Cardiac fibroblast (primary cell): ENCODE results near the gene ZNF396.
A peak's percentile ranks its signal among the peaks of the same experiment; 100 is the strongest.

Source experiments
- DNase-seq, 2 donors: peaks; one replicate each; pipeline versions ENCODE4 v3.0.0 to v3.0.0-alpha.2; 2010; ENCODE audit warnings: low read depth in 2 of 2
- H3K4me3 ChIP-seq, 2 donors: replicated peaks in 1 of 2; 1 replicate in 1 of 2; 2 replicates in 1 of 2; pipeline ENCODE4 v1.5.1; 2011; ENCODE audit warnings: low read depth in 2 of 2, low read length in 2 of 2, mild to moderate bottlenecking in 2 of 2, moderate library complexity in 1 of 2
- TF ChIP-seq, protein P1 (sequence below): IDR thresholded peaks from one replicate; pipeline ENCODE4 v1.5.1; 2011; ENCODE audit warnings: low read depth, mild to moderate bottlenecking, low read length, inconsistent platforms

ZNF396 gene

DNA sequence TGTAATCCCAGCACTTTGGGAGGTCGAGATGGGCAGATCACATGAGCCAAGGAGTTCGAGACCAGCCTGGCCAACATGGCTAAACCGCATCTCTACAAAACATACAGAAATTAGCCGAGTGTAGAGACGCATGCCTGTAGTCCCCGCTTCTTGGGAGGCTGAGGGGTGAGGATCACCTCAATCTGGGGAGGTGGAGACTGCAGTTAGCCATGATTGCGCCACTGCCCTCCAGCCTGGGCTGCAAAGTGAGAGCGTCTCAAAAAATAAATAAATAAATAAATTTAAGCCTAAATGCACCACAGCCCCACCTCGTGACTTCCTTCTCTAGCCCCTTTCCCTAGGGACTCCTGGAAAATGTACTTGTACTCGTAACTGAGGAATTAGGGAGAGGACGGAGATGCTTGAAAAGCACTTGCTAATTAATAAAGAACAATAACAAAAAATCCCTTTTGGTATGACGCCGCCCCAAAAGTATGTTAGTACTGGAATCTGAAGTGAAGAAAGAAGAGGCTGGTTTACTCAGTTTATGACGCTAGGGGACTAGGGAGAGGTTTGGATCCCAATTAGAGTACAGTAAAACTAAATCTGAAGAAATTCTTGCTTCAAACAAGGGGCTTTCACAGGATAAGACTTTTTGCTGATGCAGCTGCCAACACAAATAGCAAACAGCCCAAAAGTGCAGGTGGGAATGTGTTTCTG lies 887 bp upstream of the ZNF396 start:
- TF ChIP-seq, protein P1, sequence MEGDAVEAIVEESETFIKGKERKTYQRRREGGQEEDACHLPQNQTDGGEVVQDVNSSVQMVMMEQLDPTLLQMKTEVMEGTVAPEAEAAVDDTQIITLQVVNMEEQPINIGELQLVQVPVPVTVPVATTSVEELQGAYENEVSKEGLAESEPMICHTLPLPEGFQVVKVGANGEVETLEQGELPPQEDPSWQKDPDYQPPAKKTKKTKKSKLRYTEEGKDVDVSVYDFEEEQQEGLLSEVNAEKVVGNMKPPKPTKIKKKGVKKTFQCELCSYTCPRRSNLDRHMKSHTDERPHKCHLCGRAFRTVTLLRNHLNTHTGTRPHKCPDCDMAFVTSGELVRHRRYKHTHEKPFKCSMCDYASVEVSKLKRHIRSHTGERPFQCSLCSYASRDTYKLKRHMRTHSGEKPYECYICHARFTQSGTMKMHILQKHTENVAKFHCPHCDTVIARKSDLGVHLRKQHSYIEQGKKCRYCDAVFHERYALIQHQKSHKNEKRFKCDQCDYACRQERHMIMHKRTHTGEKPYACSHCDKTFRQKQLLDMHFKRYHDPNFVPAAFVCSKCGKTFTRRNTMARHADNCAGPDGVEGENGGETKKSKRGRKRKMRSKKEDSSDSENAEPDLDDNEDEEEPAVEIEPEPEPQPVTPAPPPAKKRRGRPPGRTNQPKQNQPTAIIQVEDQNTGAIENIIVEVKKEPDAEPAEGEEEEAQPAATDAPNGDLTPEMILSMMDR, result no peak
- peak; percentile 20 to 69 for DNase-seq
- no peak overlapping the region for H3K4me3 ChIP-seq

DNA sequence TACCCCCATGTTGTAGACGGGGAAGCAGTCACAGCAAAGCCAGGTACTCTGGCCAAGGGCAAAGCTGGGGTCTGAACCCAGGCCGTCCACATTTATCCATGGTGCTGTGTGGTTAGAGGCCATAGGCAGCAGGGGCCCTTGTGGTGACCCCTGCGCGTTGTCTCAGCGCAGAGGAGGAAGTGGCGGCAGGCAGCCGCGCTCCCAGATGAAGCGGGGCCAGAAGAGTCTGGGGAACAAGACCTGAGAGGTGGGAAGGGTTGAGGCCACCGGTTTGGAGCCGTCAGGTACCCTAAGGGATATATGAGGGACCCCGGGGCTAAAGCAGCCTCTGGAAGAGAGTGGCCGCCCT lies 770 bp downstream of the ZNF396 start:
- DNase-seq, result no peak
- H3K4me3 ChIP-seq, result peak overlapping the region; percentile 72 to 76
- TF ChIP-seq, protein P1, result no peak

DNA sequence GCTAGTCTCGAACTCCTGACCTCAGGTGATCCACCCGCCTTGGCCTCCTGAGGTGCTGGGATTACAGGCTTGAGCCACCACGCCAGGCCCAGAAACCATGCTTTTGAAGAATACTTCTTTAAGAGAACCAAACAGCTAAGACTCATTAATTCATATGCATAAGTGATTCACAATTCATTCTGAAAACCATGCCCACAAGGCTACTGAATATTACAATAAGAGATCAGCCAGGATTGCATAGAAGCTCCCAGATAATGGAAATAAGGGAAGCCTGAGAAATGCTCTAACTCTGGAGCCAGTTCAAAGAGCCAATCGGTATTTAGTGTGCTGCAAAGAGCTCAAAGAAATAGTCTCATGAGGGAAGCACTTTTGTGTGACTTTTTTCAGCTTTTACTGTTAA lies 2.4 kb downstream of the ZNF396 start:
- no peak for DNase-seq
- TF ChIP-seq, protein P1, result no peak
- H3K4me3 ChIP-seq, result no peak overlapping the region

DNA sequence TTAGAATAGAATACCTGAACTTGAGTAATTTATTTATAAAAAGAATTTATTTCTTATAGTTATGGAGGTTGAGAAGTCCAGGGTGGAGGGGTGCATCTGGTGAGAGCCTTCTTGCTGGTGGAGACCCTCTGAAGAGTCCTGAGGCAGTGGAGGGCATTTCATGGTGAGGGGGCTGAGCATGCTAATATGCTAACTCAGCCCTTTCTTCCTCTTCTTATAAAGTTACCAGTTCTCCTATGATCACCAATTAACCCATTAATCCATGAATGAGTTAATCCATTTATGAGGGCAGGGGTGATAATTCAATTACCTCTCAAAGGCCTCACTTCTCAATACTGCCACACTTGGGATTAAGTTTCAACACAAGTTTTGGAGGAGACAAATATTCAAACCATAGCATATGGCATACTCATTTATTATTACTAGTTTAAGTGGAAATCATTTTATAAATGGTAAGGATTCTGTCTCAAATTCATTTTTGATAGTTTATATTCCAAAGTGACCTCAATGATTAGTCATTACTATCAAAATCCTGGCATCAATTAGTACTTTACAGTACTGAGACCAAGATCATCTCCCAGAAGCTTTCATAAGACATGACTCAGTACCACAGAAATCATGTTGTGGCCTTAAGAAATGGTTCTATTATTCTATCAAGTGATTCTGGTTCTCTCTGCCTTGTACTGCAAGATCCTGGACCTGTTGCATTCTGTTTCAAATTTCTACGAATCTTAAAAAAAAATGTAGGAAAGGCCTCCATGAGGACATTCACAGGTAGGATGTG lies 5.5 kb downstream of the ZNF396 start:
- DNase-seq, result peak in 1 of 2 donors; percentile 77
- TF ChIP-seq, protein P1, result no peak

DNA sequence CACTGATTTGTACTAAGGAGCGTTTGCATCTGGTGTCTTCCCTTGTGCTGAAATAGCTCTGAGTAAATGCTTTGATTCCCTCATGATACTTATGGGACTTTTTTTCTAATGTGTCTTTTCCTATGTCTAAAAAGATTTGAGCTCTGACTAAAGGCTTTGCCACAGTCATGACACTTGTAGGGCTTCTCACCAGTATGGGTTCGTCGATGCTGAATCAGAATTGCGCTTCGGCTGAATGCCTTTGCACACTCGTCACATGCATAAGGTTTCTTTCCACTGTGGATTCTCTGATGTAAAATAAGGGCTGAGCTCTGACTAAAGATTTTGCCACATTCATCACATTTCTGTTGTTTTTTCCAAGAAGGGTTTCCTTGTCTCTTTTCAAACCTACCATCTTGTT lies 8.0 kb downstream of the ZNF396 start:
- DNase-seq, result no peak
- no peak overlapping the region for H3K4me3 ChIP-seq

More for the DNA sequence above, 5.5 kb downstream of the ZNF396 start:
- H3K4me3 ChIP-seq, result no peak overlapping the region

DNA sequence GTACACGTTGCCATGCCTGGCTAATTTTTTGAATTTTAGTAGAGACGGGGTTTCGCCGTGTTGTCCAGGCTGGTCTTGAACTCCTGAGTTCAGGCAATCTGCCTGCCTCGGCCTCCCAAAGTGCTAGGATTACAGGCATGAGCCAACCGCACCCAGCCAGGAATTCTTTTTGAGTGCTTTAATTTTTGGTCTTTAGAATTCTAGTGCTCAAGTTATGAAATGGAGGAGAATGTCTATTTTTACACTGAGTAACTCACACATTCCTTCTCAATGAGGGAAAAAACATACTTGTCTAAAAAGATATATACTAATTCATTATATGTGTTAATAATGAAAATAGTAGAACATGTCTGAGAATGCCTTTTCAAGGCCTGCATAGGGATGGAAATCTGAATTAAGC lies 8.5 kb downstream of the ZNF396 start:
- TF ChIP-seq, protein P1, result no peak
- no peak for DNase-seq
- H3K4me3 ChIP-seq, result no peak overlapping the region

More for the DNA sequence above, 8.0 kb downstream of the ZNF396 start:
- TF ChIP-seq, protein P1, result no peak
